ENCODE measurements around the gene DNAJB2. TPM values are rescaled to one million over a fixed set of nuclear protein-coding genes. Genes with fewer than 3 reads are reported as not detected.

DNAJB2 gene
- total RNA-seq, 2 experiments from 2014 or later: 43.5 to 51.1 TPM

- POLR2A ChIA-PET: no interaction called here
- no peaks in the 10 kb centered on the region for H3K36me3 Mint-ChIP-seq (ENCODE audit: low read depth)
- DNase-seq: peak; percentile 45
- H3K4me1 Mint-ChIP-seq (ENCODE audit: low read depth): no peaks in the 10 kb centered on the region
- no peak for ATAC-seq
- H3K9me3 Mint-ChIP-seq (ENCODE audit: insufficient read depth): no peaks in the 10 kb centered on the region
- H3K4me3 Mint-ChIP-seq: no peak overlapping the region
- peaks cover 48% of the 10 kb centered on the region for H3K27me3 Mint-ChIP-seq (ENCODE audit: low read depth)
- no peak overlapping the region for H3K27ac Mint-ChIP-seq
- CTCF ChIA-PET: no interaction called here
Measured at GRCh38 chr2:219331560-219332213, 52.5 kb downstream of the DNAJB2 start.

GRCh38 chr2:219332542-219332941, 53.4 kb downstream of the DNAJB2 start, which contains the start of gene RESP18:
TSS of gene RESP18 (minus strand) at chr2:219332744.
- no peak within 1 kb of the TSS for H3K4me3 Mint-ChIP-seq
- H3K9me3 Mint-ChIP-seq (ENCODE audit: insufficient read depth): no peaks in the 10 kb centered on the region
- peaks cover 51% of the 10 kb centered on the region for H3K27me3 Mint-ChIP-seq (ENCODE audit: low read depth)
- ChIA-PET POLR2A (interaction anchor here (0.6 kb wide), 2 partner anchors 175 to 247 kb away, joined by 3 read pairs; no protein-coding TSS in a partner anchor), CTCF (no interaction called here)
- H3K27ac Mint-ChIP-seq: no peak within 1 kb of the TSS
- H3K4me1 Mint-ChIP-seq (ENCODE audit: low read depth): no peaks in the 10 kb centered on the region
- no peak for DNase-seq
- no peak for ATAC-seq
- no peaks in the 10 kb centered on the region for H3K36me3 Mint-ChIP-seq (ENCODE audit: low read depth)

- DNase-seq (no peak), ATAC-seq (no peak)
- H3K36me3 Mint-ChIP-seq (ENCODE audit: low read depth): no peaks in the 10 kb centered on the region
- no peak overlapping the region for H3K4me3 Mint-ChIP-seq
- ChIA-PET CTCF (no interaction called here), POLR2A (no interaction called here)
- H3K27me3 Mint-ChIP-seq (ENCODE audit: low read depth): peaks cover 54% of the 10 kb centered on the region
- no peak overlapping the region for H3K27ac Mint-ChIP-seq
- no peaks in the 10 kb centered on the region for H3K9me3 Mint-ChIP-seq (ENCODE audit: insufficient read depth)
- no peaks in the 10 kb centered on the region for H3K4me1 Mint-ChIP-seq (ENCODE audit: low read depth)
Measured at GRCh38 chr2:219334076-219334475, 54.9 kb downstream of the DNAJB2 start.

GRCh38 chr2:219335373-219335786, 56.2 kb downstream of the DNAJB2 start:
- no peak overlapping the region for H3K27ac Mint-ChIP-seq
- no peaks in the 10 kb centered on the region for H3K4me1 Mint-ChIP-seq (ENCODE audit: low read depth)
- H3K4me3 Mint-ChIP-seq: no peak overlapping the region
- DNase-seq (no peak), ATAC-seq (no peak)
- peaks cover 53% of the 10 kb centered on the region for H3K27me3 Mint-ChIP-seq (ENCODE audit: low read depth)
- no peaks in the 10 kb centered on the region for H3K9me3 Mint-ChIP-seq (ENCODE audit: insufficient read depth)
- no peaks in the 10 kb centered on the region for H3K36me3 Mint-ChIP-seq (ENCODE audit: low read depth)
- POLR2A ChIA-PET: no interaction called here
- CTCF ChIA-PET: interaction anchor here (1.2 to 1.4 kb wide), 2 partner anchors 41 to 306 kb away, joined by 3 read pairs; no protein-coding TSS in a partner anchor

Small RNAs within 50 kb of the gene (microRNA-seq; reads per million reads assigned to microRNA genes)
- gene MIR153-1: not detected

Other genes starting within 250 kb of the DNAJB2 start
- gene CFAP65, start 237.8 kb upstream of the DNAJB2 start, total RNA-seq: not detected
- gene IHH, start 218.4 kb upstream of the DNAJB2 start, total RNA-seq: not detected
- gene NHEJ1, start 118.6 kb upstream of the DNAJB2 start, total RNA-seq: 10 to 100 TPM; 19.1 to 23.1 TPM
- gene SLC23A3, start 109.3 kb upstream of the DNAJB2 start, total RNA-seq: 1 to 10 TPM; 2.0 to 2.2 TPM
- gene CNPPD1, start 102.4 kb upstream of the DNAJB2 start, total RNA-seq: 10 to 100 TPM; 75.1 to 81.4 TPM
- 100 to 1,000 TPM; 104 to 111 TPM for gene RETREG2, start 101.1 kb upstream of the DNAJB2 start, total RNA-seq
- 10 to 100 TPM; 57.0 to 59.5 TPM for gene ZFAND2B, start 72.6 kb upstream of the DNAJB2 start, total RNA-seq
- gene ABCB6, start 60.4 kb upstream of the DNAJB2 start, total RNA-seq: 10 to 100 TPM; 11.6 to 11.9 TPM
- gene ATG9A, start 49.7 kb upstream of the DNAJB2 start, total RNA-seq: 10 to 100 TPM; 51.7 to 53.8 TPM
- gene ANKZF1, start 49.6 kb upstream of the DNAJB2 start, total RNA-seq: 100 to 1,000 TPM; 106 to 114 TPM
- gene GLB1L, start 33.9 kb upstream of the DNAJB2 start, total RNA-seq: 1 to 10 TPM; 3.4 to 4.0 TPM
- gene STK16, start 33.9 kb upstream of the DNAJB2 start, total RNA-seq: 10 to 100 TPM; 31.2 to 31.5 TPM
- gene TUBA4B, start 26.1 kb upstream of the DNAJB2 start, total RNA-seq: not detected
- 100 to 1,000 TPM; 286 to 292 TPM for gene TUBA4A, start 25.4 kb upstream of the DNAJB2 start, total RNA-seq
- under 1 TPM in 1 of 2 experiments, not detected in 1; 0.16 TPM for gene PTPRN, start 30.0 kb downstream of the DNAJB2 start, total RNA-seq
- gene RESP18, start 53.4 kb downstream of the DNAJB2 start, total RNA-seq: not detected
- gene DNPEP, start 108.5 kb downstream of the DNAJB2 start, total RNA-seq: 10 to 100 TPM; 58.1 to 59.7 TPM
- gene DES, start 139.0 kb downstream of the DNAJB2 start, total RNA-seq: not detected
- gene SPEG, start 155.5 kb downstream of the DNAJB2 start, total RNA-seq: 10 to 100 TPM; 10.8 to 11.6 TPM
- gene GMPPA, start 219.5 kb downstream of the DNAJB2 start, total RNA-seq: 10 to 100 TPM; 37.8 to 41.2 TPM
- not detected for gene ASIC4, start 235.1 kb downstream of the DNAJB2 start, total RNA-seq

Measured in activated CD8-positive, alpha-beta T cell treated with anti-CD3 and anti-CD28 coated beads, Interleukin-2, amount 10 ng/mL, durations not matched to agents 7 days and 5 days (primary cell).